RPMI7951 (cell line): ENCODE results near the gene MEIS2. TPM values are rescaled to one million over a fixed set of nuclear protein-coding genes. Genes with fewer than 3 reads are reported as not detected.

ENCODE experiments used
- DNase-seq: peaks from one replicate; pipeline ENCODE4 v3.0.0-alpha.2; 2012; ENCODE audit warnings: low read depth
- total RNA-seq: library from RNA; depleted of rRNA; stranded (reverse); fragments of >200 nt; shearing (Covaris generic); gene quantifications from 2 replicates; pipeline ENCODE4 v1.2.3, GENCODE V29; 2014; rRNA removed

Gene MEIS2
- total RNA-seq = 21.5 and 28.6 TPM in 2 replicates

- DNase-seq = peak; percentile 96
Observed at GRCh38 chr15:37100109-37100965, at the start of gene MEIS2. Gene MEIS2, minus strand, starts transcription at chr15:37100549. Its CDS starts 1,083 bp downstream, at chr15:37099466.

DNA sequence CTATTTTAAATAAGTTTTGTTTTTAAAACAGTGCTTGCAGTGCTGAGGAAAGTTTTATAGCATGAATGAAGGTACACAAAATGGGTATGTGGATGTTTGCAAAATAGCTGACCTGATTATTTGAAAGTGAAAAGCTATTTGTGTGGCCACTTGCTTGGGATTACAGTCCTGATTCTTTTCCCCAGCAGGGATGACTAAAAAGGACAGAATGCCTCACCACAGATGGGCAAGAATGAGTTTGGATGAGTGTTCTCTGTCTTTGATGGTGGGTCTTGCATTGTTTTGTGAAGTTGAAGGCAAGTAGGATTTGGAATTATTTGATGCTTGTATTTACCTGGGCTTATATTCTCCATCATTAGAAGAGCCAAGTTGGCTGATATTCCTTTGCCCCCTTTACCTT, 48.8 kb upstream of the MEIS2 start:
- no peak for DNase-seq

GRCh38 chr15:37148714-37149113, 48.4 kb upstream of the MEIS2 start:
- no peak for DNase-seq

- DNase-seq = no peak
Observed at GRCh38 chr15:37143351-37143750, 43.0 kb upstream of the MEIS2 start.

- no peak for DNase-seq
Observed at GRCh38 chr15:37142371-37142770, 42.0 kb upstream of the MEIS2 start.

GRCh38 chr15:37140531-37141058, 40.2 kb upstream of the MEIS2 start:
- DNase-seq = no peak

GRCh38 chr15:37138591-37139215, 38.4 kb upstream of the MEIS2 start:
- DNase-seq = no peak

DNA sequence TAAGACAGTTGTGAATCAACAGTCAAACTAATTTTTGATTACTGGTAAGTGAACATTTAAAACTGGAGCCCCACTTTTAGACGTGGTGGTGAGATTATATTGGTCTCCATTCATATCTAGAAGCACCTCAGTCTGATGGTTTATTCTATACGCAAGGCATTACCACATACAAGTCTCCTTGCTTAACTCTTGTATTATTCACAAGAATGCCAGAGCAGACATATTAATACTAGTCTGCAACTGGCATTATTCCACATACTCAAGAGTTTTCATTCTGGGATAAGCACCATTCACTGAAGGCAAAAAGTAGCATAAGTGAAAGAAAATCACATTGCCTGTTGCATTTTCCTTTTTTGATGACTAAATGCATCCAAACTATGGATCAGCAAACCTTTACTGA, 36.9 kb upstream of the MEIS2 start:
- no peak for DNase-seq

DNA sequence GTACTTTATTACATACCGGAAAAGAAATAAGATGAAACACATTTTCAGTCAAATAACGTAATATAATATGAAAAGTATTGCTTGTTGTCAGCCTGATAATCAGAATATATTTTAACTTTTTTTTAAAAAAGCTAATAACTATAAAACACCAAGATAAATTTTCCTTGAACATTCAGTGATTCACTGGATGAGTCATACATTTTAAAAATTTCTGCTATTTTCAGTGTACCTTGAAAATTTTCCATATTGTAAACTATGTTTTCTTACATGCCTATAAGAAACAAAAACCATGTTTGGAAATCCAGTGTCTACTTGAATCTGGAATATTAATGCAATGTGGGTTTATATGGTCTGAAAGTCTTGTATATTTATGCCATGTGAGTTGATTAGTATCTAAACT, 36.3 kb upstream of the MEIS2 start:
- DNase-seq = no peak

- DNase-seq = peak; percentile 39
Observed at GRCh38 chr15:37135225-37135624, 34.9 kb upstream of the MEIS2 start.

- peak; percentile 57 for DNase-seq
Observed at GRCh38 chr15:37134699-37135131, 34.4 kb upstream of the MEIS2 start.

- no peak for DNase-seq
Observed at GRCh38 chr15:37134244-37134643, 33.9 kb upstream of the MEIS2 start.

DNA sequence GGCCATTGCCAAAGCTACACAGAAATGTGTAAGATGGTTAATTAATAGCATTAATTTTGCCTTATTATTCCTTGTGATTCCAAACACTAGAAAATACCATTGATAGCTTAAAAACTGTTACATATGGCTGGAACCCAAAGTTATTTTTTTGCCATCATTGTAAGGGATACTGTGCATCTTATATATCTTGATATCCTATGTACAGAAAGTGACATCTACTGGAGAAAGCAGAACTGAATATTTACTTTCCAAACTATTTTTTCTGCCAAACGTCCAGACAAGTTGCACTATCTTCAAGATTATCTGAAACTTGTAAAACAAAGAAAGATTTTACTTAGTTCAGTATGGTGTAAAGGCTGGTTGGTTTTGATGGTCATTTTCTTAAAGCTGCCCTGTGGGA, 33.3 kb upstream of the MEIS2 start:
- DNase-seq = peak; percentile 49

DNA sequence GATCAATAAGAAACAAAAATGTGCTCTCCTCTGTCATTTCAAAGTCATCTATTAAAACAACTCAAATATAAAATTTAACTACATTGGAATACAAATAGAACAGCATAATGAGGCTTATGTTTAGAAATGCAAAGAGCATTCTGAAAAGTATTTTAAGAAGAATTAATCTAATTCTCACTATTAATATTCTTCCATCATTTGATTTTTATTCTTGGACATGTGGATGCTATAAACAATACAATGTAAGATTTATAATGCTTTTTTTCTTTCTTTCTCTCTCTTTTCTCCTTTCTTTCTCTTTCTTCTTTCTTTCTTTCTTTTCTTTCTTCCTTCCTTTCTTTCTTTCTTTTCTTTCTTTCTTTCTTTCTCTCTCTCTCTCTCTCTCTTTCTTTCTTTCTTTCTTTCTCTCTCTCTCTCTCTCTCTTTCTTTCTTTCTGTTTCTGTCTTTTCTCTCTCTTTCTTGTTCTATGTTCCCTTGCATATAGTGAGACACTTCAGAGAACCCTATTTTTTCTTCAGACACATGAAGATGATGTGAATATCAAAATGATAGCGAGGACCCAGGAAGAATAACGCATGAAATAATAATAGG, 32.6 kb upstream of the MEIS2 start:
- DNase-seq = no peak

- DNase-seq = no peak
Observed at GRCh38 chr15:37131621-37132020, 31.3 kb upstream of the MEIS2 start.

DNA sequence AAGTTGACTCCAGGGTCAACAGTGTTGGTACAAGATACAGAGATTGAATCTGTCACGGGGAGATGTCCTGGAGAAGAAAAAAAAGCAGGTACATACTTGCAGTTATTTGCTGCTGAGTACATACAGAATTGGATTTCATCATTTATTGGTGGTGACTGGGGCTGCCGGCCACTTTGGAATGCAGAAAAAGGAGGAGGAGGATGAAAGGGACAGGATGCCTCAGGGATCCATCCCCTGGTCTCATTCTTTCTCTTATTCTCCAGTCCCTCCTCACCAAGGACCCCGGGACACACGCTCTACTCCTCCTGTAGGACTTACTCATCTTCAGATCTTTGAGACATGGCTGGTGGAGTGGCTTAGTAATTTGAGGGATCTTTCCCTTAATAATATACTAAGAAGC, 30.0 kb upstream of the MEIS2 start:
- DNase-seq = no peak

- DNase-seq = no peak
Observed at GRCh38 chr15:37125143-37125542, 24.8 kb upstream of the MEIS2 start.

DNA sequence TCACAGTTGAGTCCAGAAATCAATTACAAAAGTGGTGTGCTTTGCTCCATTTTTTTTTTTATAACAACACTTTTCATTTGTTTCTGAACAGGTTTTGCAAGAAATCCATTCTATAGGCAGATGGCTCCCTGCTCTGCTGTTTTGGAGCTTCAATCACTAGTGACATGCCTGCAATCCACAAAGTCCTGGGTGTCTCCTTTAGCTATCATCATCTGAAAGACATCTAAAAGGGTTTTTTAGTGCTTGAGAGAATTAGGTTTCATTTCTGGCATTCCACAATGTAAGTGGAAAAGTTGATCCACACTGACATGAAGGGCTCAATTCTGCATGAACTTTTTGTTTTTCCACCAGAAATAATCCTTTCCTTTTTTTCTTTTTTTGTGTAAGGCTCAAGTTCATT, 24.0 kb upstream of the MEIS2 start:
- no peak for DNase-seq

DNA sequence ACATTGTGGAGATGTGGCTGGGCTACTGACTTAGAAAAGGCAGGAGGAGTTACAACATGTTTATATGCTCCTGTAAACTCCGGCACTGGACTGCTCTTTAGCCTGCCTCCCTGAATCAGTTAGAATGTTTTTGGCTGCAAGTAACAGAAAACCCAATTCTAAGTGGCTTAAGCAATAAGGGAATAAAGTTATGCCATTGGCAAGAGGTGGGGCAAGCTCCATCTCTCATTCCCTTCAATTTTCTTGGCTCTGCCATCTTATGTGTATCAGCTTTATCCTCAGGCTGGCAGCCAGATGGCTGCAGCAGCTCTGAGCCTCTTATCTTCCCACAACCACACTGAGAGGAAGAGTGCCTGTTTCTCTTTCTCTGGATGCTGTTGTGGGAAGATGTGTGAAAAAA, 22.4 kb upstream of the MEIS2 start:
- peak; percentile 20 for DNase-seq

GRCh38 chr15:37121492-37121891, 21.1 kb upstream of the MEIS2 start:
- no peak for DNase-seq

DNA sequence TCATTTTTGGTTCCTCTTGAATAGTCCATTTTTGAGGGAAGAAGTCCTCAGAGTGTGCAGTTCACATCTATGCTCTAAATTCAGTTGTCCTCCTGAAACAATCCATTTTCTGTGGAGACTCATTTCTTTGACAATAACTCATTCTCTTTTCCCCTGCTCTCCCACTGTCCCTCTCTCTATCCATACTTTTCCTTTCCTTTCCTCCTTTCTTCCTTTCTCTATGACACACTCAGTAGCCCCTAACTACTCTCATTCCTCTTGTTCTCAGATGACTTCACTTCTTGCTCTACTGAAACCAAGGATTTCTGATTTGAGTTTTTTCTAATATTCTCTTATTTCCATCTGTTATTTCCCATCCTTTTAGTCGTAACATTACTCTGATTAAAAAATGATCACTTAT, 16.7 kb upstream of the MEIS2 start:
- no peak for DNase-seq

DNA sequence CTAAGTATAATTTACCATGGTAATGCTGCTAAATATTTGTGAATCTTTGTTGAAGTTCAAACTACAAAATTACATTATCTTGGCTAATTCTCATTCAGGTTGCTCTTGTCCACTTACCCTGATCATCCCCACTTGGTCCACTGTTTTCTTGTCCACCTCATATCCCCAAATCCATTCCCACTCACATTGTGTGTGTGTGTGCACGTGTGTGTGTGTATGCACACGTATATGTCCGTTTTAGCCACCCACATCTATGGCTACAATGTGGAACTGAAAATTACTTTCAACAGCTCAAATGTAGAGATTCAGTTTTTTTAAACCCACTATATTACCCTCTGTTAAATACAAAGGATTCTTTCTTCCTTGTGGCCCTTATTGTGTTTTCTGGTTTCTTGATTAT, 15.2 kb upstream of the MEIS2 start:
- DNase-seq = no peak
